ENCODE results near the gene ASIC4.

ASIC4 gene

DNA sequence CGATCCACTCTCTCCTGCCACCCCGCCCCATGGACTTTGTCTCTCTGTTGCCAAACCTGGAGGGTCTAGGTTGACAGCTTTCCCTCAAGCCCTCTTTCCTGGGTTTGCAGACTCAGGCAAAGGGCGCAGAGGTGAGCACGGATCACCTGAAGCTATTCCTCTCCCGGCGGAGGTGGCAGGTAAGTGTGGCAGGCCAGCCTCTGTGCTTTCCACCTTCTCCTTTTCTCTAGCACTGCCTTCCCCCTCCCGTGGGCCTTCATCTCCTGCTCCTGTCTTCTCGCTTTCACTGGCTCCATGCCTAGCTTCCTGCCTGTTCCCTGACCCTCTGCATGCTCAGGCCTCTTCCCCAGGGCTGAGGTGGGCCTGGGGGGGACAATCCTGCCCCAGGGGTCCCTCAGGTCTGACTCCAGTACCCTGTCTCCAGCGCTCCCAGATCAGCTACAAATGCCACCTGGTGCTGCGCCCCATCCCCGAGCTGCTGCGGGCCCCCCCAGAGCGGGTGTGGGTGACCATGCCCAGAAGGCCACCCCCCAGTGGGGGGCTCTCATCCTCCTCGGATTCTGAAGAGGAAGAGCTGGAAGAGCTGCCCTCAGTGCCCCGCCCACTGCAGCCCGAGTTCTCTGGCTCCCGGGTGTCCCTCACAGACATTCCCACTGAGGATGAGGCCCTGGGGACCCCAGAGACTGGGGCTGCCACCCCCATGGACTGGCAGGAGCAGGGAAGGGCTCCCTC, 31.4 kb upstream of the ASIC4 start:
- DNase-seq, result no peak

DNA sequence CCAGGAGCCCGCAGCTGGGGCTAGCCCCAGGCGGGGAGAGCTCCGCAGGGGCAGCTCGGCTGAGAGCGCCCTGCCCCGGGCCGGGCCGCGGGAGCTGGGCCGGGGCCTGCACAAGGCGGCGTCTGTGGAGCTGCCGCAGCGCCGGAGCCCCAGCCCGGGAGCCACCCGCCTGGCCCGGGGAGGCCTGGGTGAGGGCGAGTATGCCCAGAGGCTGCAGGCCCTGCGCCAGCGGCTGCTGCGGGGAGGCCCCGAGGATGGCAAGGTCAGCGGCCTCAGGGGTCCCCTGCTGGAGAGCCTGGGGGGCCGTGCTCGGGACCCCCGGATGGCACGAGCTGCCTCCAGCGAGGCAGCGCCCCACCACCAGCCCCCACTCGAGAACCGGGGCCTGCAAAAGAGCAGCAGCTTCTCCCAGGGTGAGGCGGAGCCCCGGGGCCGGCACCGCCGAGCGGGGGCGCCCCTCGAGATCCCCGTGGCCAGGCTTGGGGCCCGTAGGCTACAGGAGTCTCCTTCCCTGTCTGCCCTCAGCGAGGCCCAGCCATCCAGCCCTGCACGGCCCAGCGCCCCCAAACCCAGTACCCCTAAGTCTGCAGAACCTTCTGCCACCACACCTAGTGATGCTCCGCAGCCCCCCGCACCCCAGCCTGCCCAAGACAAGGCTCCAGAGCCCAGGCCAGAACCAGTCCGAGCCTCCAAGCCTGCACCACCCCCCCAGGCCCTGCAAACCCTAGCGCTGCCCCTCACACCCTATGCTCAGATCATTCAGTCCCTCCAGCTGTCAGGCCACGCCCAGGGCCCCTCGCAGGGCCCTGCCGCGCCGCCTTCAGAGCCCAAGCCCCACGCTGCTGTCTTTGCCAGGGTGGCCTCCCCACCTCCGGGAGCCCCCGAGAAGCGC, 30.6 kb upstream of the ASIC4 start:
- DNase-seq, result no peak

DNA sequence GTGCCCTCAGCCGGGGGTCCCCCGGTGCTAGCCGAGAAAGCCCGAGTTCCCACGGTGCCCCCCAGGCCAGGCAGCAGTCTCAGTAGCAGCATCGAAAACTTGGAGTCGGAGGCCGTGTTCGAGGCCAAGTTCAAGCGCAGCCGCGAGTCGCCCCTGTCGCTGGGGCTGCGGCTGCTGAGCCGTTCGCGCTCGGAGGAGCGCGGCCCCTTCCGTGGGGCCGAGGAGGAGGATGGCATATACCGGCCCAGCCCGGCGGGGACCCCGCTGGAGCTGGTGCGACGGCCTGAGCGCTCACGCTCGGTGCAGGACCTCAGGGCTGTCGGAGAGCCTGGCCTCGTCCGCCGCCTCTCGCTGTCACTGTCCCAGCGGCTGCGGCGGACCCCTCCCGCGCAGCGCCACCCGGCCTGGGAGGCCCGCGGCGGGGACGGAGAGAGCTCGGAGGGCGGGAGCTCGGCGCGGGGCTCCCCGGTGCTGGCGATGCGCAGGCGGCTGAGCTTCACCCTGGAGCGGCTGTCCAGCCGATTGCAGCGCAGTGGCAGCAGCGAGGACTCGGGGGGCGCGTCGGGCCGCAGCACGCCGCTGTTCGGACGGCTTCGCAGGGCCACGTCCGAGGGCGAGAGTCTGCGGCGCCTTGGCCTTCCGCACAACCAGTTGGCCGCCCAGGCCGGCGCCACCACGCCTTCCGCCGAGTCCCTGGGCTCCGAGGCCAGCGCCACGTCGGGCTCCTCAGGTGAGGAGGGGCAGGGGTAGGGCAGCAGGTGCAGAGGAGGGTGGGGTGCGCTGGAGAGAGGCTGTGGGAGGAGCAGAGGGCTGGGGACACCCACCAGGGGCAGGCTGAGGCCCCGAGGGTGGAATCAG, 29.7 kb upstream of the ASIC4 start:
- no peak for DNase-seq

DNA sequence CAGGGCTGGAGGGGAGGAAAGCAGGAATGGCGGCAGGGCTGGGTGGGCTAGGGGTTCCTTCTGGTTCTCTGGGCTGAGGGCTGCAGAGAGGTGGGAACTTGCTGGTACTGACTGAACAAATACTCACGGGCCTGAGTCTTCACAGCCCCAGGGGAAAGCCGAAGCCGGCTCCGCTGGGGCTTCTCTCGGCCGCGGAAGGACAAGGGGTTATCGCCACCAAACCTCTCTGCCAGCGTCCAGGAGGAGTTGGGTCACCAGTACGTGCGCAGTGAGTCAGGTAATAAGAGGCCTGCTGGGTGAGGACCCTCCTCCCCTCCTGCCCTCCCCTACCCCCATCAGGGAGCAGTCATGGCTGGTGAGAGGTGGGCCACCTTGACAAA, 29.1 kb upstream of the ASIC4 start:
- DNase-seq, result no peak

DNA sequence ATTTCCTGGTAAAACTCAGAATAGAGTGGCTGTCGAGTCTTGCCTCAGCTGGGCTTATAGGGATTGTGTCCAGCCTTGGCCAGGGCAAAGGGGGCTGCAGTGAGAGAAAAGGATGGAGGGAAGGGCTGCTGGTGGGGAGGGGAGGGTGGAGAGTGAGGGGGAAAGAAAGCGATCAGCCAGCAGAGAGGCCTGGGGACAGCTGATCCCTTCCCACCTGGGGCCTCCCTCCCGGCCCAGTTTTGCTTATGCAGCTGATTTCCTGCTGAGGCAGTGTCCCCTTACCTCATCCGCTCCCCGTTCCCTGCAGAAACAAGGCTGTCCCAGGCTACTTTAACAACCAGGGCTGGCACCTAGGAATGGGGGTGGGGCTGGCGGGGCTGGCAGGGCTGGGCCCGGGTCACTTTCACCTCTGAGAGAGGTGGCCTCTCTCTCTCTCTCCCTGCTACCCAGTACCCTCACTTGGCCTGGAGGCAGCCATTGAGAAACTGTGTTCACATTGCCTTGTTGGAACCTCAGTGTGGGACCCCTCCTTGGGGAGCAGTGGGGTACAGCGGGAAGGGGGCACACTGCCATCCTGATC, 27.8 kb upstream of the ASIC4 start:
- DNase-seq, result no peak

DNA sequence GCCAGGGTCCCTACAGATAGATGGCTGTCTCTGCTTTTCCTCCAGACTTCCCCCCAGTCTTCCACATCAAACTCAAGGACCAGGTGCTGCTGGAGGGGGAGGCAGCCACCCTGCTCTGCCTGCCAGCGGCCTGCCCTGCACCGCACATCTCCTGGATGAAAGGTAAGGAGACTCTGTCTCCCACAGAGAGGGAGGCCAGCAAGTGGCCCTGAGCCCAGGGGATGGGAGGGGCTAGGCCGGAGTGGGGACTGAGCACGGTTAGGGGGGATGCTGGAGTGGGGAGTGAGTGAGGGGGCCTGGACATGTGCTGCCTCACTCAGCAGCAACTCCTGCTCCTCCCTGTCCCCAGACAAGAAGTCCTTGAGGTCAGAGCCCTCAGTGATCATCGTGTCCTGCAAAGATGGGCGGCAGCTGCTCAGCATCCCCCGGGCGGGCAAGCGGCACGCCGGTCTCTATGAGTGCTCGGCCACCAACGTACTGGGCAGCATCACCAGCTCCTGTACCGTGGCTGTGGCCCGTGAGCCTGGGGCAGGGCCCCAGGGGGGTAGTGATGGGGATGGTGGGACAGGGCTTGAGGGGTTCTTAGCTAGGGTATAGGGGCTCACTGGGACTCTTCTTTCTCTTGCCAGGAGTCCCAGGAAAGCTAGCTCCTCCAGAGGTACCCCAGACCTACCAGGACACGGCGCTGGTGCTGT, 26.0 kb upstream of the ASIC4 start:
- DNase-seq, result no peak

DNA sequence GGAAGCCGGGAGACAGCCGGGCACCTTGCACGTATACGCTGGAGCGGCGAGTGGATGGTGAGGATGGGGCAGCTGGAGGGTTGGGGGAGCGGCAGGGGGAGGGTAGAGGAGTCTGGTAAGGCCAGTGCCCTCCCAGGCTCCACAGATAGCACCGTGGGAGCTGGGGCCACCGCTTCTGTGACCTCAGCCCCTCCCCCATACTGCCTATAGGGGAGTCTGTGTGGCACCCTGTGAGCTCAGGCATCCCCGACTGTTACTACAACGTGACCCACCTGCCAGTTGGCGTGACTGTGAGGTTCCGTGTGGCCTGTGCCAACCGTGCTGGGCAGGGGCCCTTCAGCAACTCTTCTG, 25.5 kb upstream of the ASIC4 start:
- no peak for DNase-seq

DNA sequence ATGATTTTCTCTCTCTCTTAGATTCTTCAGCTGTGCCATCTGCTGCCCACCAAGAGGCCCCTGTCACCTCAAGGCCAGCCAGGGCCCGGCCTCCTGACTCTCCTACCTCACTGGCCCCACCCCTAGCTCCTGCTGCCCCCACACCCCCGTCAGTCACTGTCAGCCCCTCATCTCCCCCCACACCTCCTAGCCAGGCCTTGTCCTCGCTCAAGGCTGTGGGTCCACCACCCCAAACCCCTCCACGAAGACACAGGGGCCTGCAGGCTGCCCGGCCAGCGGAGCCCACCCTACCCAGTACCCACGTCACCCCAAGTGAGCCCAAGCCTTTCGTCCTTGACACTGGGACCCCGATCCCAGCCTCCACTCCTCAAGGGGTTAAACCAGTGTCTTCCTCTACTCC, 25.0 kb upstream of the ASIC4 start:
- no peak for DNase-seq

DNA sequence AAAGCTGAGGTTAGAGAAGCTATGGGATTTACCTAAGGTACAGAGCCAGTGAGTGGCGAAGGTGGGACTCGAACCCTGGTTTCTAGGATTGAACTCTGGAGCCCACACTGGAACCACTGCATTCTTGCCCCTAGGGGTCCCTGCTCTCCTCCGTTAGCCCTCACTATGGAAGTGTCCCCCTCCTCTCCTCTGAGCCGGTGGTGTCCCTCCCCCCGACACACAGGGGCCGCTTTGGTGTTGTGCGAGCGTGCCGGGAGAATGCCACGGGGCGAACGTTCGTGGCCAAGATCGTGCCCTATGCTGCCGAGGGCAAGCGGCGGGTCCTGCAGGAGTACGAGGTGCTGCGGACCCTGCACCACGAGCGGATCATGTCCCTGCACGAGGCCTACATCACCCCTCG, 24.1 kb upstream of the ASIC4 start:
- DNase-seq, result no peak

DNA sequence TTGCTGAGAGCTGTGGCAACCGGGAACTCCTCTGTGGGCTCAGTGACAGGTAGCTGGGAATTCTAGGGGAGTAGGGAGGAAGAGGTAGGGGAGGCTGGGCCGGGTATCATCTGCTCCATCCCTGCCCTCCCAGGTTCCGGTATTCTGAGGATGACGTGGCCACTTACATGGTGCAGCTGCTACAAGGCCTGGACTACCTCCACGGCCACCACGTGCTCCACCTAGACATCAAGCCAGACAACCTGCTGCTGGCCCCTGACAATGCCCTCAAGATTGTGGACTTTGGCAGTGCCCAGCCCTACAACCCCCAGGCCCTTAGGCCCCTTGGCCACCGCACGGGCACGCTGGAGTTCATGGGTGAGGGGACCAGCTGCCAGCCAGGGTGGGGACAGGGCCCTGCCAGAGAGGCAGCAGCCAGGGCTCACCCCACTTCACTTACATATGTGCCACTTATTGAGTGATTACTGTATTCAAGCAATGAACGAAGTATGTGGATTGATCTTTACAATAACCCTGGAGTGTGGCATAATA, 23.6 kb upstream of the ASIC4 start:
- no peak for DNase-seq

DNA sequence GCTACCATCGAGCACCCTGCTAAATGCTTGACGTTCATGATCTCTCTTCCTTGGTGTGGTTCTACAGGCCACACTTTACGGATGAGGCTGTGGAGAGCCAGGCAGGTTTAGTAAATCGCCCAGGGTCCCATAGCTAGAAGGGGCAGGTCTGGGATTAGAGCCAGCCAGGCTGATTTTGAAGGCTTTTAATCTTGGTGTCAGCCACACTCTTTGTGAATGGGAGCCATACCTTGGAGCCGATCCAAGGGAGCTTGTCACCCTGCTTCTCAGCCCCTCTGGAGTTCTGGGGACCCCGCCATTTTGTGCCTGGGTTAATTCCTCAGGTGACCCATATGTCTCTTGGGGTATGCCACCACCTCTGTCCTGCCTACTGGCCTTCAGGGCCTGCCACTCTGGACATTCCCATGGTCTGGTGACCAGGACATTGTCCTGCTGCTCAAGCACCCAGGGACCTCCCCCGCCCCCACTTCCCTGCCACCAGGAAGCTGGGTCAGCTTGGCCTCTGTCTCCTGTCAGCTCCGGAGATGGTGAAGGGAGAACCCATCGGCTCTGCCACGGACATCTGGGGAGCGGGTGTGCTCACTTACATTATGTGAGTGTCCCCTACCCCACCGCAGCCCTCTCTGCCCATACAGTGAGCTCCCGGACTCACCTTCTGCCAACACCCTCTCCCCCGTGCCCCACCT, 22.9 kb upstream of the ASIC4 start:
- no peak for DNase-seq

DNA sequence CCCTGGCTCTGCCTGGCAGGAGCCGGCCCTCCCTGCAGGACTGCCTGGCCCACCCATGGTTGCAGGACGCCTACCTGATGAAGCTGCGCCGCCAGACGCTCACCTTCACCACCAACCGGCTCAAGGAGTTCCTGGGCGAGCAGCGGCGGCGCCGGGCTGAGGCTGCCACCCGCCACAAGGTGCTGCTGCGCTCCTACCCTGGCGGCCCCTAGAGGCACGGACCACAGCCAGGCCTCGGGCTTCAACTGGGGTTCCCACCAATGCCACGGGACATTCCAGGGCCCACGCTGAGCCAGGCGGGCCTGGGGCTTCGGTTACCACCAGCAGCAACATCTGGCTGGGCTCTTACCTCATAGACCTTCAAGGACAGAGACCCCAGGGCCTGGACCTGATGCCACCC, 21.7 kb upstream of the ASIC4 start:
- DNase-seq, result no peak

DNA sequence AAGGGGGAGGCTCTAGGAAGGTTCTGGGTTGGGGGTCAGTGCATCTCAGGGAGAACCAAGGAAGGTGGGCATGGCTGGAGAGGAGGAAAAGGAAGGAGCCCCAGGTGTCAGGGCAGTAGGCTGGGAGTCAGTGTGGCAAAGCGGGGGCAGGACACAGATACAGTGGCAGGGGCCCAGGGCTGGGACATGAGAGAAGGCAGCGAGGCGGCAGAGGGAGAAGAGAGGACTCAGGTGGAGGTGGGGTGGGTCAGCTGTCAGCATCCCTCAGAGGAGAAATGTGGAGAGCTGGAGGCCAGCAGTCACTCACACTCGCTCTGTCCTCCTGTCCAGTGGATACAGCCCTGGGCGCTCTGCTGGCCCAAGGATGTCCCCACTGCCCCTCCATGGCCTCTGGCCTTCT, 21.2 kb upstream of the ASIC4 start:
- DNase-seq, result no peak

DNA sequence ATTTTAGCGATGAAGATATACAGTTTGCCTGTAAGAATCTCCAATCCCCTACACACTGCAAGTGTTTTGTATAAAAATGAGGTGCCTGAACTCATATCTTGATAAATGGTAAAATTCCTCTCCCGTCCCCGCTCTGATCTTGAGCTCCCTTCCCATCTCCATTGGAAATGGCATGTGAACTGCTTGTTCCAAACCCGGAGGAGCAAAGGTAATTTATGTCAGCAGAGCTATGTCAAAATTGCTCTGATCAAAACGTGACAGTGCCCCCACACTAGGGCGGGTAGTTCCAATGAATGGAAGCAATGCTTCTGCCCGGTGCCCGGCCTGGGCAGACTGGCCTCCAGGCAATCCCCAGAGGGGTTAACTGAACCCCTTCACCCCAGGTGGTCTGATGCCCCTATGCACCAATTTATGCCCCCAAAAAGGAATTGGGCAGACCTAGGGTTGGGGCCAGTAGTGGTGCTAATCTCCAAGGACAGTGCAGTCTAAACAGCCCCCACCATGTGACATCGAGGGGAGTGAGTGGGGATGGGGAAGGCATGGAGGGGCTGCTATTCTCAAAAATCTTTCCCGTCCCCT, 19.2 kb upstream of the ASIC4 start:
- DNase-seq, result no peak

DNA sequence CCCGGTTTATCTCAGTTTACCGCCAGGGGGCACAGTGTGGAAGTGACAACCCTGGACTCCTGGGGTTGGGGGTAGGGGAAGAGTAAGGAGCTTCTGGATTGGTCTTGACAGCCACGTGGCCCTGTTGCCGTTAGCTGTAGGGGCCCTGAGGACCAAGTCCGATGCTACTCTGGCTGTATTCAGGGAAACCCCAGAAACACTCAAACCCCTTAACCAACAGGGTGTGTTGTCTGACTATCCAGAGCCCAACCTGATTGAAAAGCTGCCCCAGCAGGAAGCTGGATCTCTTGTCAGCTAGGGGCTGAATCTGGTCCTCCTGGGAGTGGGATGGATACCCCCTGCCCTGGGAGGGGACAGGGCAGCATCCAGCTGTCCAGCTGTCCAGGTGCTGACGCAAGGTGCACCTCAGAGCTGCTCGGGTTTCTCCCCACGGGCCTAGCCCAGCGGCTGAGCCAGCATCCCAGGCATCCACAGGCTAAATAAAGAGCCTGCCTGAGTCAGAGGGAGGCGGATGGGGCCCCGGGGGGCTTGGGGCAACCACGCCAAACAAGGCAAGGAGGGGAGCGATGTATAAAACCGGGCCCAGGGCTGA, 18.7 kb upstream of the ASIC4 start:
- DNase-seq, result peak; percentile 21

DNA sequence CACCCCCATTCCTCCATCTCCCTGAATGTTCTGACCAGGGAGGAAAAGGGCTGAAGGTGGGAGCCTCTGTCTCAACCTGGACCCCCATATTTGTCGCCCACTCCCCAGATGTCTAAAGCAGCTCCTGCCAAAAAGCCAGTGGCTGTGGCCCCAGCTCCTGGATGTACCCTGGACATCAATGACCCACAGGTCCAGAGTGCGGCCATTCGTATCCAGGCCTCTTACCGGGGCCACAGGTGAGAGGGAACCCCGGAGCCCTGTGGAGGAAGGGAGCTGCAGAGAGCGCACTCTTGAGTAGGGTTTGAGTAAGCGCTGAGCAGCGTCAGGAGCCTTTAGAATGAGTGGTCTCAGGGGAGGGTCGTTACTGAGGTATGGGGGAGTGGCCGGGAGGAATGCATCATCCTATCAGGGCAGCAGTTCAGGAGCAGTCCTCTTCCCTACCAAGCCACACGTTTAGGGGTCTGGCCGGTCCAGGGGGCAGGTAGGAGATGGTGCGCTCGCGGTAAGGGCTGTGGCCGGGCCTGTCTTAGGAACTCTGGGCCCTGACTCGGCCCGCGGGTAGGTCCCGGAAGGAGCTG, 17.9 kb upstream of the ASIC4 start:
- DNase-seq, result no peak

DNA sequence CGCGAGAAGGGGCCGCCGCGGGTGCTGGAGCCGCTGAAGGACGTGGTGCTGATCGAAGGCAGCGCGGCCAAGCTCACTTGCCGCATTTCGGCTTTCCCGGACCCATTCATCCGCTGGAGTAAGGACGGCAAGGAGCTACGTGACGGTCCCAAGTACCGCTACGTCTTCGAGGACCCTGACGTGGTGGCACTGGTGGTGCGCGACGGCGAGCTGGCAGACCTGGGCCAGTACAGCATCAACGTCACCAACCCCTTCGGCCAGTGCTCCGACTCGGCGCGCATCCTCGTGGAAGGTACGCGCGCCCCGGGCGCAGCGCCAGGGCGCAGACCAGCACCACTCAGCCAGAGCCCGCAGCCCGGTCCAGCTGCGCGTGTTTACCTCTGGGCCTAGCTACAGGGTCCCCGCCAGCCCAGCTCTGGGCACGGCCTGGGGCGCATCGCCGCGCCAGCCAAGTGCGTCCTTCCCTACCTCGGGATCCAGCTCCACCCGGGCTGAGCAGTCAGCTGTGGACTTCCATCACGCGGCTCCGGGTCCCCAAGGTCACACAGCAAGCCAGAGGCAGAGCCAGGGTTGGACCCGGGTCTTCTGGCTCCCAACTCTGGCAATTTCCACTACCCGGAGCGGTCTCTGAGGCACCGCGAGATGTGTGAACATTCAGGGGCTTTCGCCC, 17.3 kb upstream of the ASIC4 start:
- no peak for DNase-seq

DNA sequence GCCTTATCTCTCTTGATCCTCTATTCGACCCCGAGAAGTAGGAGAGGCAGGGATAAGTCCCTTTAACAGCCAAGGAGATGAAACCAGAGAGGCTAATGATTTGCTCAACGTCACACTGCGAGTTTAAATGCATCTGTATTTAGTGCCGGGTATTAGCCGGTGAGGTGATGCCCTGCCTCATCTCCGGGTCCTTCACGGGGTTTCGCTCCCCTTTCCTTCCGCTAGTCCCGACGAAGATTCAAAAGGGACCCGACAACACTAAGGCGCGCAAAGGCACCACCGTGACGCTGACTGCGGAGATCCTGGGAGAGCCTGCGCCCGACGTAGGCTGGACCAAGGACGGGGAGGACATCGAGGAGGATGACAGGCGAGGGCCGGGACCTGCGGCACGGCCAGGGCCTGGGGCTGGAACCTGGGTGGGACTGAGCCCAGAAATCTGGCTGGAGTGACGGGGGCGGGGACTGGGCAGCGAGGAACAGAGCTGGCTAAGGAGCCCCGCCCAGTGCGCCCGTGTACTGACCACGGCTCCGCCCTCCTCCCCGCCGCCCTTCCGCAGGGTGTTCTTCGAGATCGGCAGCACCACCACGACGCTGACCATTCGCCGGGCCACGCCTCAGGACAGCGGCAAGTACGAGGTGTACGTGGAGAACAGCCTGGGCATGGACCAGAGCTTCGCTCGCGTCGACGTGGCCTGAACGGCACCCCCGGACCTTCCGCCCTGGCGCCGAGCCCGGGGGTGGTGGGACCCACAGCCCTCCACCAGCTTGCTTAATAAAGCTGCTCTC, 16.6 kb upstream of the ASIC4 start:
- peak; percentile 39 for DNase-seq

Measured in NCI-H2227 treated with DMSO at 0.1 percent for 48 hours (cell line).